Measurements from ENCODE around the gene WRAP73.

- no peak for TF ChIP-seq HOXA7 (CRISPR knock-in tag; IDR thresholded peaks at IDR 0.05)
- no peak for TF ChIP-seq CTCF (IDR thresholded peaks at IDR 0.05)
- TF ChIP-seq MAFK (IDR thresholded peaks at IDR 0.05; ENCODE audit: partially characterized antibody), result no peak
- TF ChIP-seq MAX (IDR thresholded peaks at IDR 0.05), result no peak
- no peak for TF ChIP-seq SMC3 (IDR thresholded peaks at IDR 0.05)
- TF ChIP-seq JUN (IDR thresholded peaks at IDR 0.05), result no peak
- TF ChIP-seq RCOR1 (IDR thresholded peaks at IDR 0.05; ENCODE audit: low read depth, low read length), result no peak
- TF ChIP-seq POLR2A (IDR thresholded peaks at IDR 0.05; ENCODE audit: low read length), result no peak
These were observed 37.6 kb upstream of the WRAP73 start for GRCh38 chr1:3687504-3687903.
